H7 (cell line): Measurements from ENCODE around the gene LRBA. TPM values are rescaled to one million over a fixed set of nuclear protein-coding genes. Genes with fewer than 3 reads are reported as not detected.

Experiments used
- DNase-seq: peaks from one replicate; pipeline ENCODE4 v3.0.0; 2012
- H3K27me3 ChIP-seq: 2 replicates; pipeline ENCODE4 v1.6.0; 2011; ENCODE audit warnings: mild to moderate bottlenecking, low read length; ENCODE audit not compliant: control insufficient read depth, insufficient read depth
- H3K36me3 ChIP-seq: replicated peaks from 2 replicates; pipeline ENCODE4 v1.5.1; 2011; ENCODE audit warnings: low read length; ENCODE audit not compliant: control insufficient read depth, insufficient read depth
- H3K4me3 ChIP-seq: 2 replicates; pipeline ENCODE4 v1.5.1; 2011; ENCODE audit warnings: low read depth, mild to moderate bottlenecking, control low read depth, low read length, moderate library complexity; ENCODE audit not compliant: insufficient read depth
- total RNA-seq: library from RNA; depleted of rRNA; stranded (reverse); fragments of >200 nt; shearing (Covaris generic); gene quantifications from 2 replicates; pipeline ENCODE4 v1.2.3, GENCODE V29; 2014

LRBA gene
- total RNA-seq, 1 experiment from 2014 or later, result 47.3 TPM

DNA sequence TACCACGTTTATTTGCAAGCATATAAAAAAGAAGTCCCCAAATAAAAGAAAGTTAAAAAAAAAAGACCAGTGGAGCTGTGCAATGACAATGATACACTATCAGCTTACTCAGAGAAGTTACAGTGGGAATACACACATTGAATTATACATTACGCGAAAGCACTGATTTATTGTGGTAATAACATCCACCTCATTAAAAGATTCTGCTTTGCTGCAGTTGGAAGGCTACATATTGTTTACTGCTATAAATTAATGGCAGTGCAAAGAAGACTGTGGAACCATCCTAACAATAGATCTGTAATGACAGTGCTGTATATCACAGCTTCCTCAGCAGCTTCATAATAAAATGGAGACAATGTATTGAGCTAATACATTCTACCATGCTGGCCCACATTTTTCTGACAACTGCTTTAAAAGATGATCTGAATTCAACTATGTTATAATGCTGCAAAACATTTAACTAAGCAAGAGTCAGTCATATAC, 575.6 kb downstream of the LRBA start:
- no peak for DNase-seq
- H3K4me3 ChIP-seq, result no peak overlapping the region
- no peaks in the 10 kb centered on the region for H3K36me3 ChIP-seq
- H3K27me3 ChIP-seq, result no peaks in the 10 kb centered on the region

DNA sequence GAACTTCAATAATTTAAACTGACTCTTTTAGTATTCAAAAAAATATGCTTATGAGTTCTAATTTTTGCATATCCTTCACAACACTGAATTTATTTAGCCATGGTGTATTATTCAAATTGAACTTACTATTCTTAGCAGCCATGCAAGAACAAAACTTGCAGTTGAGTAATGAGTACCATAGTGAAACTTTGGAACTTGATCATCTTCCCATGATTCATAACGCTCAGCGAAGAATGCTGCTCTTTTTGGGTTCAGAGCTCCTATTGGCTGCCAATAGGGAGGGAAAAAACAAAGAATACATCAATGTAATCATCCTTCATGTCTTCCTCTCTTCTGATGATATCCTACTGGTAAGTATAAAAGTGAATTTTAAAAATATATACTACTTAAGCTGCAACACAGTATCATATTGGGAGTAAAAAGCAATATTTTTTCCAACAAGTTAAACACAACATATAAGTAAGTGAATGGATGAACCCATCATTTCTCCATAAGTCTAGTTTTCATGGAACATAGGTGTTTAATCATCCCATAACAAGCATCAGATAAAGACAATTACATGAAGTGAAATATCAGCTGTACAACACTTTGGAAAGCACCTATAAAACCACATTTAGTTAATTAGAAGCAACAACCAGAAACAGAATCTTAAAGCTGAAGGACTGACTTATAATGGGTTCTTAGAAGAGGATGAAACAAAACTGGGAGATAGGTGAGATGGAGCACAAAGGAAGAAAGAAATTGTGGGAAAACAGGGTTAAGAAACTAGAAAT, 578.3 kb downstream of the LRBA start:
- no peaks in the 10 kb centered on the region for H3K27me3 ChIP-seq
- no peak for DNase-seq
- no peak overlapping the region for H3K4me3 ChIP-seq
- H3K36me3 ChIP-seq, result no peaks in the 10 kb centered on the region

DNA sequence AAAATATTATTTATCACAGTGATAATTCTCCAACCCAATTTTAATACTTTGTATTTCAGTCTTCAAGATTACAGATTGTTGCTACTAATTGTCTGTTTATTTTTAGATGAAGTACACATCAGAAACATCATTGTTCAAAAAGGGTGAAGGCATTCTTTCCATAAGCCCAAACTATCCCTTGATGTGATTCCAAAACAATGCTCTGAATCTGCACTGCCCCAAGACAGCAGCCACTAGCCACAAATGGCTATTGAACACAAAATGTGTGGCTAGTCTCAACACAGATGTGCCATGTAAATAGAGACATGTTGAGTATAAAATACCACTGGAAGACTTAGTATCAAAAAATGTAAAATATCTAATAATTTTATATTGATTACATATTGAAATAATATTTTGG, 583.9 kb downstream of the LRBA start:
- no peak overlapping the region for H3K4me3 ChIP-seq
- H3K27me3 ChIP-seq, result no peaks in the 10 kb centered on the region
- H3K36me3 ChIP-seq, result no peaks in the 10 kb centered on the region
- no peak for DNase-seq

DNA sequence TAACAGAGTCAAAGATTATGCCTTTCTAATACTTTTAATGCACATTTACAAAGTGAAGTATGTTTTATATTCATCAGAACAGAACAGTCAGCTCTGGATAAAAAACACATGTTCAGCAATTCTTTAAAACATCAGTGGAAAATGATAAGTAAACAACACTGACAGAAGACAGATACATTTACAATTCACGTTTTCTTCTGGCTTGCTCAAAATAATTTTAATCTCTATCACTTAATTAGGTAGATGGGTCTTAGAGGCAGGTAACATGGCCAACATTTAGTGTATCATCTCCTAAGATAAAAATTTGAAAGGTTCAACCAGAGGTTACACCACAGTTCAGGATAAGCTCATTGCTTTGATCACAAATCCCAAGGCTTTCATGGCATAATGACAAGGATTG, 589.9 kb downstream of the LRBA start:
- no peak overlapping the region for H3K4me3 ChIP-seq
- H3K27me3 ChIP-seq, result no peaks in the 10 kb centered on the region
- H3K36me3 ChIP-seq, result no peaks in the 10 kb centered on the region; the same call in 1 of the 2 replicates
- no peak for DNase-seq

DNA sequence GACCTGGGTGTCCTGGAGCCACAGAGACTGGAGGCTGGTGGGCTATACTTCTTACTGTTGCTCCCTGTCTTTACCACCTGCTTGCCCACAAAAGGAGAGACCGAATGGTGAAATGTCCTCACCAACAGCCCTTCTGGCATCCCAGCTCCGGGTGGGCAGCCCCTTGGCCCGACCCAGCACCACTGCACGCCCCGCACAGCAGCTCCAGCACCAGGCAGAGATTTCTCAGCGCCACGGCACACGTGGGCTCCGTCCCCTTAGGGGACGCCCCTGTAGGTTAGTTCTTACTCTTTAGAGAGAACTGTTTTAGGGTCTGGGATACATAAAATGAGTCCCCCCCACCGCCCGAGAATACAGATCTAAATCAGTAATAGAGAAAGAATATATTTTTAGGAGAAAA, 591.6 kb downstream of the LRBA start:
- H3K27me3 ChIP-seq, result no peaks in the 10 kb centered on the region
- no peak overlapping the region for H3K4me3 ChIP-seq
- no peak for DNase-seq
- H3K36me3 ChIP-seq, result no peaks in the 10 kb centered on the region; the same call in 1 of the 2 replicates

DNA sequence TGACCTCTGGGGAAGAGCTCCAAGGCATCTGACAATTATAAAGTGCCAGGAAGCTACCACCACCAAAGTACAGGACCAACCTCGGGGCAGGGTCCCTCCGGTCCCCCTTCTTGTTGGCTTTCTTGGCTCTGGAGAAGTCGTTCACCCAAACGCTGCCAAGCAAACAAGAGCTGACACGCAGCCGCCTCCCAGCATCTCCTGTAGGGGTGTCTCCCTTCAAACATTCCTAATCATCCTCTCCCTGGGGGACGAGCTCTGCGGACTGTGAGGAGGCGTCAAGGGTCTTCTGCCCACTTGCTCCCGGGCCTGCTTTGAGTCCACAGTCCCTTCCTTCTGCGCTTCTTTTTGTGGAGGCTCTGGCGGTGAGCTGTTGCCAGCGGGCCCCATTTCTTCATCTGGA, 592.0 kb downstream of the LRBA start:
- Histone ChIP-seq H3K36me3 (no peaks in the 10 kb centered on the region; the same call in 1 of the 2 replicates), H3K27me3 (no peaks in the 10 kb centered on the region), H3K4me3 (no peak overlapping the region)
- DNase-seq, result no peak

DNA sequence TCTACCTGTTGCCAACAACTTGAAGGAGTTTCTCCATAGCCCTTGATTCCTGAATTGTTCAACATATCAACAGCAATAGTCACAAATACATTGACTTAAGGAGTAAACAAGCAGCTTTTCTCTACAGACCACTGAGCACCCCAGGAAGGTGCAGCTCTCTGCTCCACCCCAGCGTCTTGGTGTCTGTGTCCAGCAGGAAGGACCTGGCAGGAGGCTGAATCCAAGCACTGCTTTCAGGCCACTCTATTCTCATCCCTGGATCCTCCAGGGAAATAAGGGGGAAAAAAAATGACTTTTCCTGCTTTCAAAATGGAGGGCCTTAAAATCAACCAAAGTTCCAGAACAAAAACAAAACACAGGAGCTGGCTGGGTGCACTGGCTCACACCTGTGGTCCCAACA, 593.5 kb downstream of the LRBA start:
- H3K36me3 ChIP-seq, result no peaks in the 10 kb centered on the region; the same call in 1 of the 2 replicates
- no peaks in the 10 kb centered on the region for H3K27me3 ChIP-seq
- no peak for DNase-seq
- H3K4me3 ChIP-seq, result no peak overlapping the region

DNA sequence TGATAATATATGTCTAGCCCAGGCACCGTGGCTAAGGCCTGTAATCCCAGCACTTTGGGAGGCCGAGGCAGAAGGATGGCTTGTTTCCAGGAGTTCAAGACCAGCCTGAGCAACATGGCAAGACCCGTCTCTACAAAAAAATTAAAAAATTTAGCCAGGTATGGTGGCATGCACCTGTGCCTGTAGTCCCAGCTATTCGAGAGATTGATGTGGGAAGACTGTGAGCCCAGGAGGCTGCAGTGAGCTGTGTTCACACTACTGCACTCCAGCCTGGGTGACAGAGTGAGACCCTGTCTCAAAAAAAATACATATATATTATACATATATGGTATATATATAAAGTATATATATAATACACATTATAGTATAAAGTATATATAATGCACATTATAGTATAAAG, 595.1 kb downstream of the LRBA start:
- no peaks in the 10 kb centered on the region for H3K27me3 ChIP-seq
- H3K4me3 ChIP-seq, result no peak overlapping the region
- DNase-seq, result no peak
- H3K36me3 ChIP-seq, result no peaks in the 10 kb centered on the region; the same call in 1 of the 2 replicates

DNA sequence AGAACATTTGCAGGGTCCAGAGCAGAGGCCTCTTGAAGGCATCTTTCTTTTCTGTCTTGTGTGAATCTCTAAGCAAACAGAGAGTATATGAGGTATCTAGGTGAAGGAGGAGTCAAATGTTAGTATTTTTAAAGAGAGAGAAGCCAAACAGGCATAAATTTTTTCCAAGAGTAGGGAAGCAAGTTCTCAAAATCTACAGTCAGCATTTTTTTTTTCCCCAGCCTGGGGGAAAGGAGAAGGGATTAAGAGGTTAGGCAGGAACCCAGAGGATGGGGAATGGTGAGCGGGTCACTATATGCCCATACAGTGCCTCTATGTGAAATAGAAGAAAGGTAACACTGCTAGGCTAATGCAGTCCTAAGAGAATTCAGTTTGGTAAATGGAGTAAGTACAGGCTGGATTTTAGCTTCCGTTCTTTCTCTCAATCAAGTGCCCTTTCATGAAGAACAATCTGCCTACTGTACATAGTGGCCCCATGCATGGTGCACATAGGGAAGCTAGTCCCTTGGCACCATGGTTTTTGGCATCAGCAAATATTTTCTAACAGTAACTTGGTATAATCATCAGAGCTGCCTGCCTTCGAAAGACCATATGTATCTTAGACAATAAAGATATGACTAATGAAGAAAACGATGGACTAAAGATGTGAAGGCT, 596.2 kb downstream of the LRBA start:
- no peaks in the 10 kb centered on the region; the same call in 1 of the 2 replicates for H3K36me3 ChIP-seq
- H3K4me3 ChIP-seq, result no peak overlapping the region
- no peaks in the 10 kb centered on the region for H3K27me3 ChIP-seq
- DNase-seq, result no peak

DNA sequence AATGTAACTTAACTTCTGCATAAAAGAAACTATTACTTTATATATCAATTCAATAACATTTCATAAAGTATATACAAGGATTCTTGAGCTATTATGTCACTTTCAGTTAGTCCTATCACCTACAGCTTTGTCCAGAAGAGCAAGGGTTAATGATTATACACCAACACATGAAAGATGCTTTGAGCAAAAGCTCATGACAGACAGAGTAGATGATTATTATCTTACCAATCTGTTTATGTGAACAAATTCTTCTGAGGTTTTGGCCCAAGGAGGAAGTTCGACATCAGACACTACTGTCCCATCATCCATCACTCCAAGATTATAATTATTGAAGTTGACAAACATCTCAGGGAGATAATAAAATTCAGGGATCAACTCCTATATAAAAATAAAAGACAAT, 599.9 kb downstream of the LRBA start:
- no peaks in the 10 kb centered on the region for H3K36me3 ChIP-seq
- no peak for DNase-seq
- H3K4me3 ChIP-seq, result no peak overlapping the region
- no peaks in the 10 kb centered on the region for H3K27me3 ChIP-seq

DNA sequence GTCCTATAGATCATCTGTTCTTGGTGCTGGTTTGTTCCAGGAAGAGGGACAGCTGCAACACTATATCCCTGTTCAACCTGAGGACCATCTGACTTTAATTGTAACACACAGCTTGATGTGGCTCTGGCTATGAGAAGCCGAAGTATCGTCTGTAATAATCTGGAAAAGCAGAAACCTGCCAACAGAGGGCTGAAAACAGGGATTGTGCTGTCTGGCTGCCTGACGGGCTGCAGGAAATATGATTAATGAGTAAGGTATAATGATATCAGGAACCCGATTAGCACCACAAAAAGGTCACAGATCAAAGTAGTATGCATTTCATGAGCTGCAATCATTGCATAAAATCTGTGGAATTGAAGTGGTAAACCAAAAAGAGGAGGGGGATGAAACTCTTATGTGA, 603.6 kb downstream of the LRBA start:
- no peaks in the 10 kb centered on the region for H3K36me3 ChIP-seq

DNA sequence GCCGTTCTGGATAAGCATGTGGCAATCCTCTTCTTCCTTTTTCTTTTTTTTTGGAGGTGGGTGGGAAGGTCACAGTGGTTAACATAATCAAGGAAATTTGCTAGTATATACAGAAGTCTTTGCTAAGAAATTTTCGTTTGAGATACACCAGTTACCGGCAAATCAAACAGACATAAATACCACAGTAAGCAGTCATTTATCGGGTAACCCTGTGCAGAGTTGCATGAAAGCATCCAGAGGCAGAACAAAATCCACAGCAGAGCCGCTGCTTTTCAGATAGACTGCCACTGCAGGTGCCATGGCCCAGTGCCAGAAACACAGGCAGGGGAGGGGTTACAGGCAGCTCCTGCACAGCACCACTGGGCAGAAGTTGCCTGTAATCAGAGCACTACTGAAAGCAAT, 612.2 kb downstream of the LRBA start:
- no peak for DNase-seq
- Histone ChIP-seq H3K4me3 (no peak overlapping the region), H3K36me3 (no peaks in the 10 kb centered on the region), H3K27me3 (no peaks in the 10 kb centered on the region)

More for the DNA sequence above, 603.6 kb downstream of the LRBA start:
- Histone ChIP-seq H3K27me3 (no peaks in the 10 kb centered on the region), H3K4me3 (no peak overlapping the region)
- DNase-seq, result no peak

DNA sequence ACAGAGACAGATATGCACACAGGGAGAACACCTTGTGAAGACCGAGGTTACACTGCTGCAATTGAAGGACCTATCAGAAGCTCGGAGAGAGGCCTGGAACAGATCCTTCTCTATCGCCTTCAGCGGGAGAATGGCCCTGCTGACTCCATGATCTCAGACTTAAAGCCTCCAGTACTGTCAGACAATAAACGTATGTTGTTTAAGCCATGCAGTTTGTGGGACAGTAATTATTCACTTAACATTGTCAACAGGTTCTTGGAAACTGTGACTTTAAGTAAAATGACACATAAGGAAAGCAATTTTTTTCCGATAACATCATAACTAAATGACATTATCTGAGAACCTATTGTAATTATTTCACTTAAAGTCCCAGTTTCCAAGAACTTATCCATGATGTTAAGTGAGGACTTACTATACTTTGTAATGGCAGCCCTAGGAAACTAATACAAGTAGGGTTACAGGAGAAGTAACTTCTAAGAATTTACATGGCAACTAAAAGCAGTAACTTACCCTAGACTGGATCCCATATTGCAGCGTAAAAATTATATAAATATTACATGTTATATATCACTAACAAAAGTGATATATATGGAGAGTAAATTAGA, 613.9 kb downstream of the LRBA start:
- no peak for DNase-seq
- Histone ChIP-seq H3K36me3 (no peaks in the 10 kb centered on the region), H3K27me3 (no peaks in the 10 kb centered on the region), H3K4me3 (no peak overlapping the region)

DNA sequence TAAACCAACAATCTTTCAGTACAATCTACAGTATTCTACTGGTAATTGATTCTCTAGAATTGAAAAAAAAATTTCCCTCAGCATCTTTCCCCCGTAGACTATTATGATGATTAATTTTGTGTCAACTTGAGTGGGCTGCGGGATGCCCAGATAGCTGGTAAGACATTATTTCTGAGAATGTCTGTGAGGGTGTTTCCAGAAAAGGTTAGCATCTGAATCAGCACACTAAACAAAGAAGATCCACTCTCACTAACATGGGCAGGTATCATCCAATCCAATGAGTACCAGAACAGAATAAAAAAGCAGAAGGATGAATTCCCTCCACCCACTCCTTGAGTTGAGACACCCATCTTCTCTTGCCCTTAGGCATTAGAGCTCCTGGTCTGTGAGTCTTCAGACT, 619.2 kb downstream of the LRBA start:
- no peak for DNase-seq
- Histone ChIP-seq H3K4me3 (no peak overlapping the region), H3K36me3 (no peaks in the 10 kb centered on the region), H3K27me3 (no peaks in the 10 kb centered on the region)

DNA sequence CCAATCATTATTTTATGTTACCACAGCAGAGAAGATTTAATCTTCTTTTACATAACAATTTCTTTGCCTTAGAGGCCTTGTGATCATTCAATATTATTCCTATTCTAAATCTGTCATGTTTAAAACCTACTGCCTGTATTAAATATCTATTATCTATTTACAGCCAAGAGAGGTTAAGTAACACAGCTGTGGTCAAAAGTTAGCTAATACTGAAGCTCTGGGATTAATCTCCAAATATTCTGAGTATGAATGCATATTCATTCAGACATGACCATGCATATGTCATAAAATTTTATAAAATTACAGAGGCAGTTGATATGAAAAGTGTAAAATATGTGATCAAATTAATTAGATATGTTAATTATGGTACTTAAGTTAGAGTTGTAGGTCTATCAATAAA, 621.0 kb downstream of the LRBA start:
- Histone ChIP-seq H3K36me3 (no peaks in the 10 kb centered on the region), H3K4me3 (no peak overlapping the region), H3K27me3 (no peaks in the 10 kb centered on the region)
- DNase-seq, result no peak
